Smooth muscle cell of bladder (primary cell): Measurements from ENCODE around the gene STK17B. TPM values are rescaled to one million over a fixed set of nuclear protein-coding genes. Genes with fewer than 3 reads are reported as not detected.

Experiments used
- total RNA-seq: library from RNA; depleted of rRNA; stranded (reverse); fragments of >200 nt; gene quantifications from 2 replicates; pipeline ENCODE4 v1.2.3, GENCODE V29; 2014

The STK17B gene
- 13.7 and 15.6 TPM in 2 replicates for total RNA-seq

DNA sequence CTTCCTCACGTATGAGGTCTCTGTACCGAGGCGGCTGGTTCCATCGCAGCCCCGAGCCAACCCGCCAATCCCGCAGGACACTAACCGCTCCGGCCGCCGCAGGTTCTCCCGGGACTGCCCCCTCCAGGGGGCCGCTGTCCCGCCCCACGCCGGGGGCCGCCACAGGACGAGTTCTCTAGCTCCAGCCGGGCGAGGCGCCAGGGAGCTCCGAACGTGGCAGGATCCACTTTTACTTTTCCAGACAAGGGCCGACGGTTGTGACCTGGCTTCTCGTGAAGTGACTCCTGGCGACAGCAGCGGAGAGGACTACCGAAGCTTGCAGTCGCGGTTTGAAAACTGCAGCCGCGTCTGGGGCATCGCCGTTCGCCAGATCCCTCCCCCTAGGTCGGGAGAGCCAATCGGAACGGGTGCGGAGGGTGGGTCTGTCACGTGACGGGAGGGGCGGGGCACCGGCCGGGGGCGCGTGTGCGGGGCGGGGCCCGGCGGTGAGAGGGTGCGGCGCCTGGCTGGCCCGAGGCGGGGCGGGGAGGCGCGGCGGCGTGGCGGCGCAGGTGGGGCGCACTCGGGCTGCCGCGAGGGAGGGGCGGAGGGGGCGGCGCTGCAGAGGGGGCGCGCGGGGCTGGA lies at the start of gene STK17B:
STK17B (minus strand) TSS at position 331 of the 624 bp plus-strand sequence. CDS start 8,195 bp downstream, outside the sequence.

Other genes with a start within 250 kb of the STK17B start
- gene DNAH7, start 102.7 kb downstream of the STK17B start, total RNA-seq: 0.28 and 0.55 TPM in 2 replicates